ENCODE data around the gene LRFN2. TPM values are rescaled to one million over a fixed set of nuclear protein-coding genes. Genes with fewer than 3 reads are reported as not detected.

The LRFN2 gene
- total and polyA plus RNA-seq, 11 donors, result not detected

- no peak for TF ChIP-seq POLR2A (IDR thresholded peaks at IDR 0.05)
- no peak for TF ChIP-seq CTCF (IDR thresholded peaks at IDR 0.05)
- no peak overlapping the region for H3K27ac ChIP-seq
- H3K27me3 ChIP-seq, result peaks cover 0 to 15% (median 3%) of the 10 kb centered on the region in 9 donors
- peak in 1 of 5 donors; percentile 3 for DNase-seq
- intact Hi-C loops (cut with DNase I), result no loop called here
- H3K9me3 ChIP-seq, result no peaks in the 10 kb centered on the region
- WGBS, 4 donors, result 66 to 74% (median 73%) methylated on average over 2 of the region's 2 CpGs
- H3K4me3 ChIP-seq, result no peak overlapping the region
- H3K4me1 ChIP-seq, result peaks cover 0 to 7% (median 0%) of the 10 kb centered on the region in 12 donors
- ATAC-seq, result no peak
- no peaks in the 10 kb centered on the region for H3K36me3 ChIP-seq
Observed at GRCh38 chr6:40343318-40343876, 243.8 kb downstream of the LRFN2 start.

GRCh38 chr6:40342723-40343122 is 244.4 kb downstream of the LRFN2 start:
- intact Hi-C loops (cut with DNase I), result no loop called here
- Histone ChIP-seq H3K4me1 (peaks cover 0 to 7% (median 0%) of the 10 kb centered on the region in 12 donors), H3K27ac (no peak overlapping the region), H3K9me3 (no peaks in the 10 kb centered on the region), H3K36me3 (no peaks in the 10 kb centered on the region), H3K27me3 (peaks cover 0 to 19% (median 4%) of the 10 kb centered on the region in 9 donors), H3K4me3 (no peak overlapping the region)
- 65 to 81% (median 73%) methylated on average over 6 of the region's 6 CpGs for WGBS, 4 donors
- DNase-seq (no peak), ATAC-seq (no peak)
- TF ChIP-seq CTCF (IDR thresholded peaks at IDR 0.05) (no peak), POLR2A (IDR thresholded peaks at IDR 0.05) (no peak)

- DNase-seq, result peak in 1 of 5 donors; percentile 2
- Histone ChIP-seq H3K27me3 (peaks cover 0 to 24% (median 4%) of the 10 kb centered on the region in 9 donors), H3K36me3 (no peaks in the 10 kb centered on the region), H3K27ac (no peak overlapping the region), H3K9me3 (no peaks in the 10 kb centered on the region), H3K4me3 (no peak overlapping the region), H3K4me1 (peaks cover 0 to 7% (median 0%) of the 10 kb centered on the region in 12 donors)
- TF ChIP-seq POLR2A (IDR thresholded peaks at IDR 0.05) (no peak), CTCF (IDR thresholded peaks at IDR 0.05) (no peak)
- ATAC-seq, result no peak
- intact Hi-C loops (cut with DNase I), result no loop called here
- 77 to 88% (median 84%) methylated on average over 1 of the region's 1 CpG for WGBS, 4 donors
Observed at GRCh38 chr6:40341726-40342125, 245.4 kb downstream of the LRFN2 start.
